ENCODE results near the gene GDF2.

Gene GDF2

DNA sequence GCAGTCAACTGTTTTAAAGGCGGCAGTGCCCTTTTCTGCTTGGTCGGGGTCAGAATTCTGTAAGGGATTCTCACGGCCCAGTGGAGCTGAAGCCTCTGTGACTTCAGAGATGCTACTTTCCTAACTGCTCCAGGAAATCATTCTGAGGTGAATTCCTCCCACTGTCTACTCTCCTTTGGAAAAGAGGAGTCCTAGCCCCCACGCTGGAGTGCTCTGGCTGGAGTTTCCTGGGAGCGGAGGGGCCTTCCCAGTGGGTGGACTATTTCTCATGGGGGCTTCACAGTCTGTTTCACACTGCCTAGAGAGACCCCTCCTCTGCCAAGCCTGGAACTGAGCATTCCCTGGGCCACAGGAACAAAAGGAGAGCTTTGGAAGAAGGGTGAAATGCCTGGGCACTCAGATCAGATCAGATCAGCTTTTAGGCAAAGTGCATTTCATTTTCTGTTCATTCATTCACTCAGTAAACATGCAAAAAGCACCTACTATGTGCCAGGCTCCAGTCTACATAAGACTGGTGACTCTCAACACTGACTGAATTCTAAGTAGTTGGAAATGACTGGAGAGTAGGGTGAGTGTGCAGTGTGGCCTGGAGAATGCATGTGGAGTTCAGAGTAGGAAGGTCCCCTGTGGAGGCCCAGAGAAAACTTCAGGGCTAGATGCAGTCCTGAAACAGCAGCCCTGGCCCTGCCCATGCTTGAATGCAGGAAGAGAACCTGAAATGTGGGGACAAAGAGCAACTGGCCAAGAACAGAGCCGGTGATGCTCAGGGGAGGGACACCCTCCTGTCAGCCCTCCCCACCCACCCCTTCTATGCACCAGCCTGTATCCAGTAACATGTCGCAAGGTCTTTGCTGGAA lies 49.6 kb downstream of the GDF2 start:
- DNase-seq: no peak

DNA sequence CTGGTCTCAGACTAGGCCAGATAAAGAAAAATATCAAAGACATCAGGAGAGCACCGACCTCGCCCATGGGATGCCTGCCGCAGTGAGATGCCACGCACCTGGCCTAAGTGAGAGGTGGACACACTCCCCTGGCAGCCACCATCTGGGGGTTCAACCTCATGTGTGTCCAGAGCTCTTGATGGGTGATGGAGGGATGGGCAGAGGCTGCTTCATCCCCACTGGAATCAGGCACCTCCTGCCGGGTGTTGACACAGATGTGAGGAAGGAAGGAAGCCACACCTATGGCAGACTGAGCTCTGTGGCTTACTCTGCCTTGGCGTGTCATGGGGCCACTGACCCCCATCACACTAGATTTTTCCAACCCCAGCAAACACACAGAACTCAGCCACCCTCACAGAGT lies 50.5 kb downstream of the GDF2 start:
- DNase-seq: no peak

- no peak for DNase-seq
Observed at GRCh38 chr10:47374611-47375536, 52.6 kb downstream of the GDF2 start.

- no peak for DNase-seq
Observed at GRCh38 chr10:47376522-47377220, 54.4 kb downstream of the GDF2 start.
